Left colon (tissue), 2 donors: ENCODE measurements around the gene ARHGAP11A. TPM values are rescaled to one million over a fixed set of nuclear protein-coding genes. Genes with fewer than 3 reads are reported as not detected.

Experiments used
- ATAC-seq: fragments of 200-7000 bp; cut with Tn5 transposase; one replicate; pipeline ENCODE4 v1.9.1; 2020; ENCODE audit warnings: mild to moderate bottlenecking, moderate library complexity
- DNase-seq, 2 donors: peaks; one replicate each; pipeline ENCODE4 v3.0.0-alpha.2; 2020
- intact Hi-C, 2 donors: fragments of 100-400 bp; cut with DNase I in 1 of 2; cut with micrococcal nuclease in 1 of 2; formaldehyde crosslinking; loops; one replicate each; pipeline versions ENCODE4 v1.11.2 to v1.14.0; 2022; cut with DNase I, micrococcal nuclease
- total RNA-seq, 2 donors: library from RNA; stranded (reverse); fragmentation: NEBNext Ultra II Directional; extraction: Animal tissue kit (Norgen Biotek cat#: 25700); gene quantifications; one replicate each; pipeline ENCODE4 v1.2.1, GENCODE V29; 2021
- donor health status: DM: no; HTN: no; CAD: no.
- donor health status: DM: yes; HTN: yes; CAD: no.

ARHGAP11A gene
- total RNA-seq, 2 donors from 2014 or later, result 6.4 to 15.5 TPM

DNA sequence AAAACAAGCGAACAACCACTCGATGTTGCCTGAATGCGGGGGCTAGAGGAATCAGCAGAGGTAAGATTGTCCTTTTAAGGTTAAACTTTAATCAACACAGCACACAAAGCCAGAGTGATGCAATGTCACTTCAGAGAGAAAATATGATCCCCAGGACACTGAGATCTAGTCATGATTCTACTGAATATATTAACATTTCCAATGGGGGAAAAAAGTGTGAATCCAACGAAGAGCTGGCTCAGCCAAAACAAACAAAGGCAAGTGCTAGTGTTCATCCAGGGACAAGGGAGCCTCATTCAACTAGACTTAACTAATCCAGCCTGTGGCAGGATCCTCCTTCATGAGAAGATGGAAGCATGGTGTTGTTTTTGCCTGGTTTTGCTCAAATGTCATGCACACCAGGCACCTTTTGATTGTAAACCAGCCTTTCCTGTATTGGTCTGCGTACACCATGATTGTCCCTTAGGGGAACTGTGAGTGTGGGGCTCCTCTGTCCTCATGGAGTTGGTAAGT lies 62.0 kb downstream of the ARHGAP11A start:
- DNase-seq, result no peak
- ATAC-seq, result peak; percentile 66
- intact Hi-C loops, result no loop called here

GRCh38 chr15:32679298-32679690 lies 64.0 kb downstream of the ARHGAP11A start:
- ATAC-seq (no peak), DNase-seq (no peak)
- intact Hi-C loops, result no loop called here

DNA sequence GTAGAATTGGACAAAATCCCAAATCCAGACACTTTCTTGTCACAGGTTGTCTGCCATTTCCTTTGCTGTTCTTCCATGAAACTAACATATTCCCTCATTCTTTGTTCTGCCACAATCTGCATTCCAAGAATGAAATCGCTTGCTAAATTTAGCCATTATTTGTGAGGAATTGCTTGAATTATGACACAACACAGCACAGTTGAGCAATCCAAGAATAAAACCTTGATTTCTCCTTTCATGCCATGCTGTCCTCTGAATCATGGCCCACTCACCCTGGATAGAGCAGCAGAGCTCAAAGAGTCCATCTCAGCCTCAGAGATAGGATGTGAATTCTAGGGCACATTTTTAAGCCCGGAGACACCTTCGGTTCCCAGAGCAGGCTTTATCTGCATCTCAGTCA lies 67.3 kb downstream of the ARHGAP11A start:
- ATAC-seq (no peak), DNase-seq (no peak)
- intact Hi-C loops, result no loop called here

- no peak for DNase-seq
- intact Hi-C loops, result no loop called here
- ATAC-seq, result no peak
Measured at GRCh38 chr15:32682977-32683630, 67.8 kb downstream of the ARHGAP11A start.

- ATAC-seq, result no peak
- DNase-seq, result no peak
Measured at GRCh38 chr15:32683906-32684584, 68.7 kb downstream of the ARHGAP11A start.

GRCh38 chr15:32685576-32685975 lies 70.3 kb downstream of the ARHGAP11A start:
- no peak for DNase-seq
- intact Hi-C loops, result no loop called here
- ATAC-seq, result no peak

More at GRCh38 chr15:32683906-32684584, 68.7 kb downstream of the ARHGAP11A start:
- intact Hi-C loops, result no loop called here

DNA sequence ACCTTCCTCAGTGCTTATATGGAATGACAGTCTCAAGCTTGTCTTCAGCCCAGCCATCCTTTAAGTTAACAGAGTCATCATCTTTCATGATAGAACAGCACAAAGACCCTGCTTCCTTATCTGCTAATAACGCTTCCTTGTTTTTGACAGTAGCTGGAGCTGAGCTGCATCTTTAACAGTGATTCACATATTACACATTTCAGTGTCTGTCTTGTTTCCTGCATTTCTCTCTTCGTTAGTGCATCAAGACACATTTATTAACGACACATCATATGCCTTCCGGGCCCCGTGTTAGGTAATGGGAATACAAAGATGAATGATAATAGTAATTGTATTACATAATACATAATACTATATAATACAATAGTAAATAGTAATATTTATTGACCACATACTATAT lies 72.3 kb downstream of the ARHGAP11A start:
- intact Hi-C loops, result no loop called here
- DNase-seq, result no peak
- ATAC-seq, result no peak

DNA sequence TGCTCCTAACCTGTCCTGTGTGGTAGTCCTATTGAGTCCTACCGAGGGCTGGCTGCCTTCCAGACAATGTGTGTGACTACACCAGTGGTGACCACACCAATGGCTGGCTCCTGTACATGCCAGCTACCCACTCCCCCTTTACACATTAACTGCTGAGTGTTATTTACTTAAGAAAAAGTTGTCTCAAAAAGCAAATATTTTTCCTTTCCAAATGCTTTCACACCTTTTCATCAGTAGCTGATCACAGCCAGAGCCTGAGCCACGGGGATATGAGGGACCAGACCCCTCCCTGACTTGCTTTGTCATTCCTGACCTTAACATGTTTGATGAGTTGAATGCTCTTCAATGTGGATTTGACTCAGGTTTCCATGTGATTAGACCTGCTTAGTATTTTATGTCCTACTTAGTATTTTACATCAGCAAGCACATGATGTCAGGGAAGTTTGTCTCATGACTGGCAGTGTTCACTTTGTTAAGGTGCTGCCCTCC lies 72.9 kb downstream of the ARHGAP11A start:
- DNase-seq (peak in 1 of 2 donors; percentile 42), ATAC-seq (peak; percentile 60)
- intact Hi-C loops, result no loop called here

Other genes starting within 250 kb of the ARHGAP11A start
- not detected for gene GOLGA8K, start 212.2 kb upstream of the ARHGAP11A start, total RNA-seq
- gene GOLGA8O, start 159.9 kb upstream of the ARHGAP11A start, total RNA-seq, result under 1 TPM; 0.39 to 0.85 TPM
- 1 to 10 TPM; 2.9 to 3.9 TPM for gene GOLGA8N, start 22.0 kb upstream of the ARHGAP11A start, total RNA-seq
- 1 to 10 TPM; 4.9 to 9.5 TPM for gene SCG5, start 26.2 kb downstream of the ARHGAP11A start, total RNA-seq
- 10 to 100 TPM; 13.7 to 46.0 TPM for gene GREM1, start 102.5 kb downstream of the ARHGAP11A start, total RNA-seq